ENCODE data around the gene MMP8. TPM values are rescaled to one million over a fixed set of nuclear protein-coding genes. Genes with fewer than 3 reads are reported as not detected.
"Not testable (repeated sequence)": the region's sequence is repeated elsewhere in the genome, so short reads cannot be mapped to it uniquely, and the experiment has no call there.

MMP8 gene
- total RNA-seq, 2 experiments from 2014 or later = 0.14 TPM; not detected in 1

DNA sequence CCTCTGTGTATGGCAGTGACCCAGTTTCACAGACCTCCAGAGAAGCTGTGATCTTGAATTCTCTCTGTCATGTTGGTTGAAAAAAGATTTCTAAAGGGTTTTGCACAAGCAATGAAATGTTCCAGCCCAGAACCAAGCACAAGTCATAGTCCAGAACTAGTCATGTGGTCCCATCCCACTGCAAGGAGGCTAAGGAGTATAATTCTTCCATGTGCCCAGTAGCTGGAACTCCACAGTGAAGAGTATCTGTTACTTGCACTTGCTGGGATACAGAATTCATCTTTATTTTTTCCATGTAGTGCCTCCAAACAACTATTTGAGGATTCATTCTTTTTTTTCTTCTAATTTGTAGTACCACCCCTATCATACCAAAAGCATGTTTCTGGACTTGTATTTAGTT, 9.9 kb upstream of the MMP8 start:
- no peak for DNase-seq
- Mint-ChIP-seq H3K36me3 (no peaks in the 10 kb centered on the region), H3K9me3 (no peaks in the 10 kb centered on the region), H3K27ac (no peak overlapping the region), H3K4me1 (no peaks in the 10 kb centered on the region), H3K27me3 (peaks cover 11% of the 10 kb centered on the region), H3K4me3 (no peak overlapping the region)

DNA sequence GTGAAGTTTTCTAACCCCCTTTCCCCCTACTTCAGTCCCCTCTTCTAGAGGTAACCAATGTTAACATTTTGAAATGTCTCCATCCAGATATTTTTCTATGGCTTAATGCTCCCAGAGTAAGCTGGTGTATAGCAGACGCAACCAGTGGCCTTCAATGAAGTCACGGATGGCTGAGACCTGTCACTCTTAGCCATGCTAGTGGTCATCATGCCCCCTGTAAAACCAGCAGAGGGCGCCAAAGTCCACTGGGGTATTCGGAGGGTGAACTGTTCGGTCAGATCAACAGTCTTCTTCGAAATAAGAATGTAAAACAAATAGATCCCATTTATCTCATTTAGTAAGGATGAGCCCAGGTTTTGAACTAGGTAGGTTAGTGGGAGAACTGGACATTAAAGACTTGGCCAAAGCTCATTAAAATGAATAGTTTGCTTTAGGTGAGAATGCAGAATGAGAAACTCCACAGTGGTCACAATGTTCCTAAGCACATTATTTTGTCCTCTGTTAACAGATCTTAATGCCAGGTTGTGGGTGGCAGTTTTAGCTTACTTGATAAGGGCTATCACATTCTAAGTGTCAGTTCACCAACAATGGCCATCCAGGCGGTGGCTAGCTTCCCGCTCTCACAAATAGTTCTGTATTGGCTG, 8.6 kb upstream of the MMP8 start:
- Mint-ChIP-seq H3K27me3 (peaks cover 11% of the 10 kb centered on the region), H3K9me3 (no peaks in the 10 kb centered on the region), H3K27ac (no peak overlapping the region), H3K4me1 (no peaks in the 10 kb centered on the region), H3K4me3 (no peak overlapping the region), H3K36me3 (no peaks in the 10 kb centered on the region)
- DNase-seq = peak; percentile 40

DNA sequence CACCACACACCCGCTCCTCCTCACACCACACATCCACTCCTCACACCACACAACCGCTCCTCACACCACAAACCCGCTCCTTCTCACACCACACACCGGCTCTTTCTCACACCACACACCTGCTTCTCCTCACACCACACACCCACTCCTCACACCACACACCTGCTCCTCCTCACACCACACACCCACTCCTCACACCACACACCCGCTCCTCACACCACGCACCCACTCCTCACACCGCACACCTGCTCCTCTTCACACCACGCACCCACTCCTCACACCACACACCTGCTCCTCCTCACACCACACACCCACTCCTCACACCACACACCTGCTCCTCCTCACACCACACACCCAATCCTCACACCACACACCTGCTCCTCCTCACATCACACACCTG, 6.2 kb upstream of the MMP8 start:
- H3K4me3 Mint-ChIP-seq = not testable (repeated sequence)

DNA sequence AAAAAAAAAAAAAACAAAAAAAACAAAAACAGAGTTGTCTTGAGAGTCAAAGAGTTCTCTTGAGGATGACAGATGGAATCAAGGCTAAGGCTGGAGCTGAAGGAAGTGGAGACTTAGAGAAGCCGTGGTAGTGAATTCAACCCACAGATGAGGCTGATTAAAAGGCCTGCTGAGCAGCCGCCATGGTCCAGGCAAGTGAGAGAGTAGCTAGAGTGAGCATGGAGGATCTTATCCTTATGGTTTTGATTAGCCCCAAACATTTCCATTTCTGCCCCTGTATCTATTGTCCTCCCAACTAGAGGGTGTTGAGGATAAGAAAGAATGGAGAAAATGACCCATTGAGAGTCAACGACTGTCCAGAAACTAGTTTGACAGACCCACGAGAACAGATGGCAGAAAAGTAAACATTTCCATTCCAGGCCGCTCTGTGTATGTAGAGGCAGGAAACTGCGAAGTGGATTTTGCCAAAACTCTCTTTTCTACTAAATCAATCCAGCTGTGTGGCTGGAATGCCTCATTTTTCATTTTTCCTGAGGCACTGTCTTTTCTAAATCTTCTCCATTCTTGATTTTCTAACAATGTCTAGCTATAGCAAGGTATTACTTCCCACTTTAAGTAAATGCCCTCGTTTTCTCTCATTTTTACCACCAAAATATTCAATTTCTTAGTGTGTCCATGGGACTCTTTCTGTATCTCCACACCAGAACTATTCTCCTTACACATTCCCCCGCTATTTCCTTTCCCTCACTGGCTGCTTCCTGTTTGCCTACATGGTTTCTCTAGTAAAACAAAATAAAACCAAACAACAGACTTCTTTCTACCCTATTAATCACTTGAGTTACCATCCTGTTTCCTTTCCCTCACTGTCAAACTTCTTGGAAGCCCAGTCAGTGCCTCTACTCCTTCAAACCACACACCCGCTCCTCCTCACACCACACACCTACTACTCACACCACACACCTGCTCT, 5.4 kb upstream of the MMP8 start:
- no peak for DNase-seq
- Mint-ChIP-seq H3K27me3 (peaks cover 7% of the 10 kb centered on the region), H3K4me3 (no peak overlapping the region), H3K9me3 (no peaks in the 10 kb centered on the region), H3K36me3 (no peaks in the 10 kb centered on the region), H3K27ac (no peak overlapping the region), H3K4me1 (no peaks in the 10 kb centered on the region)

More for the DNA sequence above, 6.2 kb upstream of the MMP8 start:
- not testable (repeated sequence) for H3K27me3 Mint-ChIP-seq, H3K9me3 Mint-ChIP-seq, H3K4me1 Mint-ChIP-seq, DNase-seq, H3K36me3 Mint-ChIP-seq, H3K27ac Mint-ChIP-seq

GRCh38 chr11:102727890-102728289, 3.1 kb upstream of the MMP8 start:
- no peaks in the 10 kb centered on the region for H3K9me3 Mint-ChIP-seq
- DNase-seq = no peak
- no peak overlapping the region for H3K4me3 Mint-ChIP-seq
- H3K4me1 Mint-ChIP-seq = no peaks in the 10 kb centered on the region
- no peaks in the 10 kb centered on the region for H3K27me3 Mint-ChIP-seq
- no peaks in the 10 kb centered on the region for H3K36me3 Mint-ChIP-seq
- no peak overlapping the region for H3K27ac Mint-ChIP-seq

GRCh38 chr11:102722821-102723220, 1.9 kb downstream of the MMP8 start:
- Mint-ChIP-seq H3K4me3 (no peak overlapping the region), H3K27ac (no peak overlapping the region), H3K36me3 (no peaks in the 10 kb centered on the region), H3K4me1 (no peaks in the 10 kb centered on the region), H3K27me3 (no peaks in the 10 kb centered on the region), H3K9me3 (no peaks in the 10 kb centered on the region)
- DNase-seq = no peak

DNA sequence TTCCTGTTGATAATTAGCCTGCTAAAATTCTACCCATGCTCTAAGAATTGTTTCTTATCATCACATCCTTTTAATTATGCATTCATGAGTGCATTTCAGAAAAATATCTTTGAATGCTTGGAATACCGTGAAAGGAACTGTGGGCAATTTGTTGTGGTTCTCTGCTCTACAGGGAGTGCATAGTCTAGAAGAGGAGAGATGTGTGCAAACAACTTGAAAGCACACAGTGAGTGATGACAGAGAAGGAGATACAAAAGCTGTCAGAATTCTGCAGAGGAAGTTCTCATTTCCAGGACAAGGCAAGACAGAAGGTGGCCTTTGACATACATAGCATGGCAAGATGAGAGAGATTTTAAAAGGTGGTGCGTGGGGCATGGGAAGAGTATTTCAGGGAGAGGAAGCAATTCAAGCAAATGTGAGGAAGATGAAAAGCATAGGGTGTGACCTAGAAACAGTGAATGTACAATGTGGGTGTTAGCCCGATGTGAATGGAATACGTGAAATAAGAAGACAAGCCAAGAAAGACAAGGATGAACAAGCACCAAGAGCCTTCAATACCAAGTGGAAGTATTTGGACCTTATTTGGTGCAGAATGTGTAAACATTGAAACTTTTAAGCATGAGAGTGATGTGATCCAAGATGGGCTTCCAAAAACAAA, 5.0 kb downstream of the MMP8 start:
- no peaks in the 10 kb centered on the region for H3K27me3 Mint-ChIP-seq
- no peaks in the 10 kb centered on the region for H3K36me3 Mint-ChIP-seq
- H3K9me3 Mint-ChIP-seq = no peaks in the 10 kb centered on the region
- H3K4me1 Mint-ChIP-seq = no peaks in the 10 kb centered on the region
- H3K4me3 Mint-ChIP-seq = no peak overlapping the region
- H3K27ac Mint-ChIP-seq = no peak overlapping the region
- no peak for DNase-seq

GRCh38 chr11:102717280-102717679, 7.5 kb downstream of the MMP8 start:
- Mint-ChIP-seq H3K4me1 (no peaks in the 10 kb centered on the region), H3K36me3 (no peaks in the 10 kb centered on the region)
- DNase-seq = no peak

DNA sequence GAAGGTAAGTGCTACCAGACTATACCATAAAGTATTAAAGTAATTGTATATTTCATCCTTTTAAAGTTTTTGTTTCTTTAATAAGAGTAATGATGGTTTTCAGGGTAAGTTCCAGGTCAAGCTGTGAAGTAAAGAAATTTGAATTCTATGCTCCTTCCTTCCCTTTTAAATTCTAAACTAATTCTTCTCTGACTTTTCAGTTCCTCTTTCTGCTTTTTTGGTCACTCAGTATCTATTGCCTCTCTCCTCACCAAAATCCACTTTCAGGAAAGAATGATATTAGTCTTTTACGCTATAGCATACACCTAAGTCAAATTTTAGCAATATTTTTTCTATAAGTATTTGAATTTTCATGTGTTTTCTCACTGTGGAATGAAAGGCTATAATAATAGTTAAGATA, 8.2 kb downstream of the MMP8 start:
- Mint-ChIP-seq H3K36me3 (no peaks in the 10 kb centered on the region), H3K9me3 (no peaks in the 10 kb centered on the region), H3K4me3 (no peak overlapping the region), H3K27me3 (no peaks in the 10 kb centered on the region), H3K4me1 (no peaks in the 10 kb centered on the region), H3K27ac (no peak overlapping the region)
- DNase-seq = no peak

More at GRCh38 chr11:102717280-102717679, 7.5 kb downstream of the MMP8 start:
- H3K9me3 Mint-ChIP-seq = no peaks in the 10 kb centered on the region
- no peak overlapping the region for H3K4me3 Mint-ChIP-seq
- H3K27me3 Mint-ChIP-seq = no peaks in the 10 kb centered on the region
- no peak overlapping the region for H3K27ac Mint-ChIP-seq

DNA sequence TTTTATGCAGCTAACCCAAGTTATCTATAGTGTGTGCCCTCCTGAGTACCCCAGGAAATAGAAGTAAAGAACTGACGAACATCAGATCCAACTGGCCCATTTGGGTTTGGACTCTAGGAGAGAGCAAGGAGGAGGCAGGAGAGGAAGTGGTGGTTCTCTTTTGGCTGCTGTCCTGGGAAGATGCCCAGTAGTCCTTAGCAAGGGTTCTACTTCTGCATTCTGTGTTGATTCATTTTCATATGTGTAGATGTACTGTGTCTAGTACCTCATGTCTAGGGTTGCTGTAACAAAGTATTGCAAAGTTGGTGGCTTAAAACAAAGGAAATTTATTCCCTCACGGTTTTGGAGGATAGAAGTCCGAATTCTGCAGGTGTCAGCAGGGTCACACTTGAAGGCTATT, 12.6 kb downstream of the MMP8 start:
- no peak overlapping the region for H3K27ac Mint-ChIP-seq
- peaks cover 10% of the 10 kb centered on the region for H3K27me3 Mint-ChIP-seq
- no peaks in the 10 kb centered on the region for H3K4me1 Mint-ChIP-seq
- no peak overlapping the region for H3K4me3 Mint-ChIP-seq
- no peak for DNase-seq
- H3K36me3 Mint-ChIP-seq = no peaks in the 10 kb centered on the region
- H3K9me3 Mint-ChIP-seq = no peaks in the 10 kb centered on the region

GRCh38 chr11:102709201-102709945, 15.4 kb downstream of the MMP8 start:
- DNase-seq = no peak
- Mint-ChIP-seq H3K27ac (no peak overlapping the region), H3K4me1 (no peaks in the 10 kb centered on the region), H3K36me3 (no peaks in the 10 kb centered on the region), H3K4me3 (no peak overlapping the region), H3K27me3 (peaks cover 10% of the 10 kb centered on the region), H3K9me3 (no peaks in the 10 kb centered on the region)

DNA sequence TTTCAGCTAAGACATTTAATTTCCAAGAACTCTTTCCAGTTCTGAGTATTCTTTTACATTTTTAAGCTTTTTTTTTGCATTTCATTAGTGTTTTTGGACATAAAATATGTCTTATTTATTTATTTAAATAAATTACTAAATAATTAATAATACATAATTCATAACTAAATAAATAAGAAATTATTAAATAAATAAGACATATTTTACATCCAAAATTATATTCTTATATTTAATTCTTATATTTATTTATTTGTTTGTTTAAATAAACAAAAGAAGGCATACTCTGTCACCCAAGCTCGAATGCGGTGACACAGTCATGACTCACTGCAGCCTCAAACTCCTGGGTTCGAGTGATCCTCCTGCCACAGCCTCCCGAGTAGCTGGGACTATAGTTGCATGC, 16.1 kb downstream of the MMP8 start:
- Mint-ChIP-seq H3K9me3 (no peaks in the 10 kb centered on the region), H3K36me3 (no peaks in the 10 kb centered on the region), H3K4me1 (no peaks in the 10 kb centered on the region), H3K27ac (no peak overlapping the region), H3K4me3 (no peak overlapping the region), H3K27me3 (peaks cover 10% of the 10 kb centered on the region)
- DNase-seq = no peak

GRCh38 chr11:102705626-102706025, 19.1 kb downstream of the MMP8 start, which contains the start of gene MMP27:
Gene MMP27 (minus strand): TSS chr11:102705769. CDS start chr11:102705714, 55 bp downstream.
- Mint-ChIP-seq H3K4me3 (no peak within 1 kb of the TSS), H3K27me3 (peaks cover 10% of the 10 kb centered on the region), H3K36me3 (no peaks in the 10 kb centered on the region), H3K9me3 (no peaks in the 10 kb centered on the region), H3K27ac (no peak within 1 kb of the TSS), H3K4me1 (no peaks in the 10 kb centered on the region)
- DNase-seq = no peak

DNA sequence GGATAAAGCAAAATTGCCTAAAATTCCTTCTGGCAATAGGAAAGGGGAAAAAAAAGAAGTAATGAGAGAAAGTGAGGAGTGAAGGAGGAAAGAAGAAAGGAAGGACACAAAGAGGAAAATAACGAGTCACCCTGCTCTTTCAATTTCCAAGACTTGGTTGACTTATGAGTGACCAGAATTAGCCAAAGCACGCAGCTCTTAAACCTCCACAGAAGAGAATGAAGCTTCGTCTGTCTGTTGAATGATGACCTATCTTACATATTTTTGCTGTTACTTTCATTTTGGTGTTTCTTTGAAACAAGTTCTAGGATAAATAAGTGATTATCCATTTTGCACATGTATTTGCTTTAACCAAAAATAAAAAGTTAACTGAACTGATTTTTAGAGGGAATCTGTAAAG, 19.9 kb downstream of the MMP8 start:
- Mint-ChIP-seq H3K4me3 (no peak overlapping the region), H3K4me1 (no peaks in the 10 kb centered on the region), H3K27ac (no peak overlapping the region), H3K9me3 (no peaks in the 10 kb centered on the region), H3K27me3 (peaks cover 10% of the 10 kb centered on the region), H3K36me3 (no peaks in the 10 kb centered on the region)
- no peak for DNase-seq

Measured in activated naive CD8-positive, alpha-beta T cell treated with anti-CD3 and anti-CD28 coated beads for 36 hours (primary cell).